HepG2 (cell line): ENCODE measurements around the gene BRAT1. TPM values are rescaled to one million over a fixed set of nuclear protein-coding genes. Genes with fewer than 3 reads are reported as not detected.
A peak's percentile ranks its signal among the peaks of the same experiment; 100 is the strongest.

Source experiments
- ATAC-seq: fragments of 200-7000 bp; cut with Tn5 transposase; 3 replicates; pipeline ENCODE4 v1.9.1; 2020; ENCODE audit warnings: mild to moderate bottlenecking, moderate library complexity
- BruUV-seq: library from RNA; stranded (reverse); fragments of 400-500 nt; replicated peaks from 2 replicates; lab custom pipeline; 2021; lab: Mats Ljungman, UMichigan
- CTCF ChIA-PET: fragments of 300-600 bp; formaldehyde crosslinking; extraction: SDS; loops from one replicate; lab custom pipeline; 2021; ENCODE audit warnings: low total read pairs, inconsistent platforms, low intra/inter-chr PET ratio; lab: Yijun Ruan, JAX
- POLR2A ChIA-PET: fragments of 350-600 bp; sonication (Branson Sonifier 250); formaldehyde crosslinking; loops from one replicate; lab custom pipeline; 2020; ENCODE audit warnings: antibody characterized with exemption, inconsistent platforms; lab: Yijun Ruan, JAX
- DNase-seq: peaks from one replicate; pipeline ENCODE4 v3.0.0-alpha.2; 2015; ENCODE audit warnings: low spot score
- FAIRE-seq: peaks from 3 replicates; lab custom pipeline; 2011; peaks lifted over from hg19 to GRCh38; lab: Jason Lieb, UNC
- H2AFZ ChIP-seq: one replicate; pipeline ENCODE4 v1.6.1; 2011; ENCODE audit warnings: low read length, inconsistent platforms
- H3K27ac ChIP-seq: fragments of 300-600 bp; 3 replicates; pipeline ENCODE4 v1.8.0; 2011; ENCODE audit warnings: mixed run types, mild to moderate bottlenecking, mixed read lengths, low read length, inconsistent platforms; ENCODE audit not compliant: insufficient read depth; ENCODE audit errors: extremely low read length
- H3K27me3 ChIP-seq, 2 experiments: fragments of 200-600 bp in 1 of 2; 2 replicates in 1 of 2; 3 replicates in 1 of 2; pipeline versions ENCODE4 v1.6.0 to v1.8.0; 2011; ENCODE audit warnings: low read length in 2 of 2, mild to moderate bottlenecking in 2 of 2, moderate library complexity in 2 of 2, inconsistent platforms in 1 of 2; ENCODE audit not compliant: insufficient read depth in 2 of 2, control insufficient read depth in 1 of 2
- H3K36me3 ChIP-seq, 2 experiments: fragments of 200-600 bp in 1 of 2; replicated peaks in 1 of 2; 2 replicates in 1 of 2; 3 replicates in 1 of 2; pipeline versions ENCODE4 v1.5.1 to v1.8.0; 2011; ENCODE audit warnings: low read length in 2 of 2, inconsistent platforms in 1 of 2; ENCODE audit not compliant: insufficient read depth in 2 of 2, control insufficient read depth in 1 of 2
- H3K4me1 ChIP-seq: 2 replicates; pipeline ENCODE4 v1.5.1; 2012; ENCODE audit warnings: low read length, inconsistent platforms; ENCODE audit not compliant: insufficient read depth
- H3K4me2 ChIP-seq: 2 replicates; pipeline ENCODE4 v1.6.0; 2011; ENCODE audit warnings: low read depth, low read length, inconsistent platforms
- H3K4me3 ChIP-seq, 3 experiments: fragments of 200-600 bp in 1 of 3; sonication (generic), shearing (Covaris generic) in 1 of 3; replicated peaks in 1 of 3; 2 replicates each; pipeline ENCODE4 v1.5.1; 2011 to 2016; ENCODE audit warnings: low read length in 3 of 3, inconsistent platforms in 2 of 3, low read depth in 2 of 3, mild to moderate bottlenecking in 2 of 3, control low read depth in 1 of 3, mixed read lengths in 1 of 3; ENCODE audit not compliant: insufficient read depth in 1 of 3
- H3K79me2 ChIP-seq: one replicate; pipeline ENCODE4 v1.6.1; 2011; ENCODE audit warnings: low read length, inconsistent platforms; ENCODE audit not compliant: insufficient read depth
- H3K9ac ChIP-seq: 2 replicates; pipeline ENCODE4 v1.6.0; 2011; ENCODE audit warnings: mild to moderate bottlenecking, low read depth, low read length, inconsistent platforms; ENCODE audit not compliant: insufficient read depth
- H3K9me3 ChIP-seq: 2 replicates; pipeline ENCODE4 v1.5.1; 2012; ENCODE audit warnings: mild to moderate bottlenecking, low read length
- H4K20me1 ChIP-seq: 2 replicates; pipeline ENCODE4 v1.6.0; 2011; ENCODE audit warnings: inconsistent platforms, mild to moderate bottlenecking, low read length, moderate library complexity; ENCODE audit not compliant: insufficient read depth
- ASH2L ChIP-seq: fragments of 300-600, 200-600 bp; sonication (generic); IDR thresholded peaks from 2 replicates; pipeline ENCODE4 v1.7.0; 2017; ENCODE audit warnings: low read depth, mild to moderate bottlenecking, moderate library complexity, mixed read lengths, low read length; ENCODE audit not compliant: insufficient read length
- CBX5 ChIP-seq: sonication (generic); formaldehyde crosslinking; IDR thresholded peaks from 2 replicates; pipeline ENCODE4 v1.4.0; 2020; ENCODE audit warnings: missing genetic modification reagents, borderline replicate concordance
- GATAD1 ChIP-seq: IDR thresholded peaks from 2 replicates; pipeline ENCODE4 v1.6.1; 2016; ENCODE audit warnings: missing genetic modification reagents, missing compliant biosample characterization
- KDM5B ChIP-seq: sonication (generic); formaldehyde crosslinking; IDR thresholded peaks from 2 replicates; pipeline ENCODE4 v1.4.0; 2020; ENCODE audit warnings: missing genetic modification reagents, mild to moderate bottlenecking, borderline replicate concordance
- PBX3 ChIP-seq: sonication (generic); formaldehyde crosslinking; IDR thresholded peaks from 2 replicates; pipeline ENCODE4 v1.8.1; 2023; ENCODE audit warnings: missing genetic modification reagents, inconsistent platforms, borderline replicate concordance
- REXO4 ChIP-seq: sonication (generic); formaldehyde crosslinking; IDR thresholded peaks from 2 replicates; pipeline ENCODE4 v1.8.0; 2022; ENCODE audit warnings: missing genetic modification reagents, mild to moderate bottlenecking, borderline replicate concordance
- RXRB ChIP-seq: IDR thresholded peaks from 2 replicates; pipeline ENCODE4 v1.6.1; 2016; ENCODE audit warnings: borderline replicate concordance, missing genetic modification reagents, missing compliant biosample characterization
- SKI ChIP-seq: fragments of 450-650 bp; IDR thresholded peaks from one replicate; pipeline ENCODE4 v1.6.1; 2018; ENCODE audit warnings: mild to moderate bottlenecking; ENCODE audit not compliant: partially characterized antibody
- TCF7L2 ChIP-seq: IDR thresholded peaks from 2 replicates; pipeline ENCODE4 v1.6.1; 2011; ENCODE audit warnings: mild to moderate bottlenecking, low read depth, low read length, moderate library complexity
- TGIF2 ChIP-seq: IDR thresholded peaks from 2 replicates; pipeline ENCODE4 v1.6.1; 2016; ENCODE audit warnings: control low read depth, missing compliant biosample characterization
- TRAFD1 ChIP-seq: sonication (generic); formaldehyde crosslinking; IDR thresholded peaks from 2 replicates; pipeline ENCODE4 v1.5.1; 2020; ENCODE audit warnings: missing genetic modification reagents, mild to moderate bottlenecking, borderline replicate concordance
- ZNF672 ChIP-seq: sonication (generic); formaldehyde crosslinking; IDR thresholded peaks from 2 replicates; pipeline ENCODE4 v1.8.1; 2022; ENCODE audit warnings: missing genetic modification reagents
- ZNF781 ChIP-seq: sonication (generic); formaldehyde crosslinking; IDR thresholded peaks from 2 replicates; pipeline ENCODE4 v1.5.1; 2020; ENCODE audit warnings: borderline replicate concordance, mild to moderate bottlenecking, missing genetic modification reagents; ENCODE audit errors: not compliant biosample characterization
- WGBS: methylation state at CpG from one replicate; pipeline ENCODE4 v1.1.6; 2017; ENCODE audit warnings: low lambda C conversion rate; 5-methylcytosine and 5-hydroxymethylcytosine counted together
- in situ Hi-C: cut with HindIII; loops from 2 replicates; pipeline ENCODE4 v1.10.0; 2017; ENCODE audit warnings: low pct_unique_long_range_greater_than_20kb; ENCODE audit not compliant: extremely low pct_ligation_motif_present
- intact Hi-C: fragments of 100-400 bp; cut with micrococcal nuclease; formaldehyde crosslinking; loops from one replicate; pipeline ENCODE4 v1.10.0; 2022; ENCODE audit not compliant: unreplicated experiment
- polyA plus RNA-seq, 8 experiments: library from polyadenylated mRNA; depleted of rRNA in 3 of 8; stranded (reverse) in 7 of 8; unstranded in 1 of 8; fragments of >200 nt; fragmentation: Illumina TruSeq in 4 of 8; extraction: Trizol in 4 of 8; gene quantifications; 2 replicates each; pipeline versions ENCODE4 v1.2.1 to v1.2.3, GENCODE V29; 2011 to 2016; ENCODE audit warnings: low read depth in 4 of 8, missing spikeins in 1 of 8, mixed read lengths in 1 of 8; ENCODE audit not compliant: insufficient read depth in 1 of 8
- total RNA-seq, 5 experiments: library from RNA; depleted of rRNA; stranded (reverse); fragments of >200 nt; fragmentation: Illumina TruSeq; extraction: Trizol; gene quantifications; 2 replicates each; pipeline ENCODE4 v1.2.3, GENCODE V29; 2016; ENCODE audit warnings: low read depth in 1 of 5

BRAT1 gene
- total and polyA plus RNA-seq, 2 of the 13 experiments (the other 11 are each of a cell fraction or from before 2014, with no cell fraction given) = 10.2 to 20.3 TPM

GRCh38 chr7:2566348-2566889, 11.1 kb upstream of the BRAT1 start:
- H3K36me3 ChIP-seq = no peaks in the 10 kb centered on the region
- POLR2A ChIA-PET = no interaction called here
- no peaks in the 10 kb centered on the region for H3K79me2 ChIP-seq
- H3K4me1 ChIP-seq = peaks cover 19% of the 10 kb centered on the region
- H3K27ac ChIP-seq = no peak overlapping the region
- H3K27me3 ChIP-seq = no peaks in the 10 kb centered on the region
- peak overlapping the region; percentile 81; the same call in 1 of the 2 replicates for H3K4me2 ChIP-seq
- no peak for TF ChIP-seq ZNF781 (CRISPR knock-in tag)
- no peak for TF ChIP-seq REXO4 (CRISPR knock-in tag)
- no peak for TF ChIP-seq ZNF672 (CRISPR knock-in tag)
- no peak for TF ChIP-seq CBX5 (CRISPR knock-in tag)
- TF ChIP-seq TGIF2 (CRISPR knock-in tag) = no peak
- TF ChIP-seq KDM5B (CRISPR knock-in tag) = no peak
- TF ChIP-seq TRAFD1 (CRISPR knock-in tag) = no peak
- TF ChIP-seq GATAD1 = no peak
- TF ChIP-seq PBX3 (CRISPR knock-in tag) = no peak
- TF ChIP-seq RXRB (CRISPR knock-in tag) = no peak
- TF ChIP-seq TCF7L2 = no peak
- TF ChIP-seq ASH2L = no peak
- TF ChIP-seq SKI = no peak
- TF ChIP-seq, all 625 proteins: peak for 0
- no peak overlapping the region for H3K9ac ChIP-seq
- no peaks in the 10 kb centered on the region for H3K9me3 ChIP-seq
- WGBS = 72% methylated on average over 8 of the region's 8 CpGs
- H2AFZ ChIP-seq = no peak overlapping the region
- ATAC-seq = no peak
- no peak for DNase-seq
- H4K20me1 ChIP-seq = no peaks in the 10 kb centered on the region
- FAIRE-seq = no peak
- CTCF ChIA-PET = no interaction called here
- no TSS peak for BruUV-seq
- intact Hi-C loops = loop anchor here (2.0 to 10.0 kb wide), 3 partner anchors 70 to 101 kb away; partner anchors contain the start of gene GRIFIN
- in situ Hi-C loops = loop anchor here (5.0 to 10.0 kb wide), 2 partner anchors 78 to 101 kb away; no protein-coding TSS in a partner anchor
- no peak overlapping the region for H3K4me3 ChIP-seq
